ENCODE results near the gene RND2.

RND2 gene

DNA sequence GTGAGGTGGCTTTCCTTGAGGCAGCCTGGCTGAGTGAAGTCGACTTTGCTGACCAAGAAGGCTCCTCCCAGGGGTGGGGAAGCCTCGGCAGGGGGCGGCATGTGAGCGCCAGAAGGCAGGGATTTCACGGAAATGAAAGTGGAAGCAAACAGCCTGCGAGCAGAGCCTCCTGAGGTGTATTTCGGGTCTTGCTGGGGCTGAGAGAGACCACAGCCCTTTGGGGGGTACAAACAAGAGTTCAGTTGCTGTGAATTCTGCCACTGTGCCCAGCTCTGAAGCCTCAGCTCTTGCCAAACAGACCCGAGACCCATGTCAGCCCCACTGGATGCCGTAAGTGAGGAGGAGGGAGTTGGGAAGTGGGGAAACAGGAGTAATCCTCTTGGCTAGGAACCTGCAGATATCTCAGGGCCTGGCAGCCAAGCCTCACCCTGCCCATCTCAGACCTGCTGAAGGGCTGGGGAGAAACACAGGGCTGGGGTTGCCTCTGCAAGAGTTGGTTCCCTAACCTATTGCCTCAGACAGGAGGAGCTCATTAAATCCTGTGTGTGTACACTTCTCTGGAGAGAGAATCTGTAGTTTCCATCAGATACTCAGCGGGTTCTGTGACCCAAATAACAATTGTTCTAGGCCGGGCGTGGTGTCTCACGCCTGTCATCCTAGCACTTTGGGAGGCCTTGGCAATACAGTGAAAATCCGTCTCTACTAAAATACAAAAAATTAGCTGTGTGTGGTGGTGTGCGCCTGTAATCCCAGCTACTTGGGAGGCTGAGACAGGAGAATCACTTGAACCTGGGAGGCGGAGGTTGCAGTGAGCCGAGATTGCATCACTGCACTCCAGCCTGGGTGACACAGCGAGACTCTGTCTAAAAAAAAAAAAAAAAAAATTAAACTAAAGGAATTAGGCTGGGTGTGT is 18.1 kb upstream of the RND2 start, which contains the start of gene IFI35:
TSS of gene IFI35 (plus strand) at position 146 of the 913 bp plus-strand sequence. CDS start at position 310, 164 bp downstream.
- DNase-seq: peak; percentile 86

DNA sequence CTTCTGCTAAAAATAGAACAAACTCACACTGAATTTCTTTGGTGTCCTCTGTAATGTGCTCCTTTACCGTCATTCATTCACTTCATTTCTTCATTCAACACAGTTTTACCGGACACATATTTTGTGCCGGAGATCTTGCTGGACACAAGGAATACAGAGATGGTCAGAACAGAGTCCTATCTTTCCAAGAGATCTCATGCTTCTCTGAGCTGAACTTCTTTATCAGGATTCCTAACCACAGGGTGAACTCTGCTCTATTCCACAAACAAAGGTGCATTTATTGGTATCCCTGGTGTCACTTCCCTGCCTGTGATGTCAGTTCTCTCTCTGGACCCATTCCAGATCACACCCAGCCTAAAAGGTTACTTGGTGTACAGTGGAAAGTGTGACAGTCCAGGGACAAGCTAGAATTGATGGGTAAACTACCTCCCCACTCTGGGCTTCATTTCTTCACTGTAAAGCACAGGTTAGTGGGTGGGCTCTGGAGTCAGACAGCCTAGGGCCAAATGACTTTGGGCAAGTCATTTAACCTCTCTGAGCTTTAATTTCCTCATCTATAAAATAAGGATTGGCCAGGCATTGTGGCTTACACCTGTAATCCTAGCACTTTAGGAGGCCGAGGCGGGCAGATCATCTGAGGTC is 14.2 kb upstream of the RND2 start:
- no peak for DNase-seq

DNA sequence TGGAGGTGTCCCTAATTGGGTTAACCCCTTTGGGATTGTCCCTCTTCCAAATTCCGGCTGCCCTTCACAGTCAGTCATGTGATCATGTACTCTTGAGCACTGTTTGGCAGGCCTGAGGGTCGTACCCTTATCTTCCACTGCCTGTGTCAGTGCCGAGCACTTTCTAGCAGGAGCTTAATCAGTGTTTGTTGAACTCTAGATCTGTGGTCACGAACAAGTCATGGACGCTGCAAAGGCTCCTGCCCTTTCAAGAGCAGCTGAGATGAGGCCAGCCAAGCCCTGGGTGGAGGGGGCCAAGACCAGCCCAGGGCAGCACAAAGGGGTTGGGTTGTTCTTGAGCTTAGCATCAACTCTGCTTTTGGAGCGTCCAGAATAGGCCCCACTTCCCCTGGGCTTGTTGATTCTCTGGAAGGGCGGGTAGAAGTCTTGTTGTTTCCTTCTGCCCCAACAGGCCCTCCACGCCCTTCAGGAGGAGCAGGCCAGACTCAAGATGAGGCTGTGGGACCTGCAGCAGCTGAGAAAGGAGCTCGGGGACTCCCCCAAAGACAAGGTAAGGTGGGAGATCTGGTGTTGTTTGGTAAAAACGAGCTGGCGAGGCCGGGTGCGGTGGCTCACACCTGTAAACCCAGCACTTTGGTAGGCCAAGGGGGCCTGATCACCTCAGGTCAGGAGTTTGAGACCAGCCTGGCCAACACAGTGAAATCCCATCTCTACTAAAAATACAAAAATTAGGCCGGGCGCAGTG is 13.1 kb upstream of the RND2 start:
- no peak for DNase-seq

DNA sequence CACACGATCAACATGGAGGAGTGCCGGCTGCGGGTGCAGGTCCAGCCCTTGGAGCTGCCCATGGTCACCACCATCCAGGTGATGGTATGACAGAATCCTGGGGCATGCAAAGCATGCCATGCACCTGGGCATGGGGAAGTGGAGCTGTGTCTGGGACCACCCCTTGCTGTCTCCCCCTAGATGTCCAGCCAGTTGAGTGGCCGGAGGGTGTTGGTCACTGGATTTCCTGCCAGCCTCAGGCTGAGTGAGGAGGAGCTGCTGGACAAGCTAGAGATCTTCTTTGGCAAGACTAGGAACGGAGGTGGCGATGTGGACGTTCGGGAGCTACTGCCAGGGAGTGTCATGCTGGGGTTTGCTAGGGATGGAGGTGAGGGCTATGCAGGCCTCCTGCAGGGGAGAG is 11.7 kb upstream of the RND2 start:
- no peak for DNase-seq

DNA sequence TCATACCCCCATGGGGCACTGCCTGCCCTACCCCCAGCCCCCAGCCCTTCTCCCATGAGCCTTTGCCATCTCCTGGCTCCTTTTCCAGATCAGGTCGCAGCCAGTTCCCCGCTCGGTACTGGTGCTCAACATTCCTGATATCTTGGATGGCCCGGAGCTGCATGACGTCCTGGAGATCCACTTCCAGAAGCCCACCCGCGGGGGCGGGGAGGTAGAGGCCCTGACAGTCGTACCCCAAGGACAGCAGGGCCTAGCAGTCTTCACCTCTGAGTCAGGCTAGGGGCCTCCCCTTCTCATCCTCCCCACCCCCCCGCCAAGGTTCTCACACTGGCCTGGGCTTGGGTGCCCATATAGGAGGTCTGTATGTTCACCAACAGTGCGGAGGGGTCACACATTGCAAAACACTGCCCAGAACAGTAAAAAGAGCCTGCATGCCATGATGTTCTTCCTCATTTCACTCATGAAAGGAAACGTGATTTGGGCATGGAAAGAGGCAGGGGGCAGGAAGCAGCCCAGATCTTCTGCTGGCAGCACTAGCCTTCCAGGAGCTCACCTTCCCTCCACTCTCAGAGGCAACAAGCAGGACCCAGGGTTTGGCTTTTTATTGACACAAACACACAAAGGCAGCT is 10.9 kb upstream of the RND2 start:
- DNase-seq: no peak

DNA sequence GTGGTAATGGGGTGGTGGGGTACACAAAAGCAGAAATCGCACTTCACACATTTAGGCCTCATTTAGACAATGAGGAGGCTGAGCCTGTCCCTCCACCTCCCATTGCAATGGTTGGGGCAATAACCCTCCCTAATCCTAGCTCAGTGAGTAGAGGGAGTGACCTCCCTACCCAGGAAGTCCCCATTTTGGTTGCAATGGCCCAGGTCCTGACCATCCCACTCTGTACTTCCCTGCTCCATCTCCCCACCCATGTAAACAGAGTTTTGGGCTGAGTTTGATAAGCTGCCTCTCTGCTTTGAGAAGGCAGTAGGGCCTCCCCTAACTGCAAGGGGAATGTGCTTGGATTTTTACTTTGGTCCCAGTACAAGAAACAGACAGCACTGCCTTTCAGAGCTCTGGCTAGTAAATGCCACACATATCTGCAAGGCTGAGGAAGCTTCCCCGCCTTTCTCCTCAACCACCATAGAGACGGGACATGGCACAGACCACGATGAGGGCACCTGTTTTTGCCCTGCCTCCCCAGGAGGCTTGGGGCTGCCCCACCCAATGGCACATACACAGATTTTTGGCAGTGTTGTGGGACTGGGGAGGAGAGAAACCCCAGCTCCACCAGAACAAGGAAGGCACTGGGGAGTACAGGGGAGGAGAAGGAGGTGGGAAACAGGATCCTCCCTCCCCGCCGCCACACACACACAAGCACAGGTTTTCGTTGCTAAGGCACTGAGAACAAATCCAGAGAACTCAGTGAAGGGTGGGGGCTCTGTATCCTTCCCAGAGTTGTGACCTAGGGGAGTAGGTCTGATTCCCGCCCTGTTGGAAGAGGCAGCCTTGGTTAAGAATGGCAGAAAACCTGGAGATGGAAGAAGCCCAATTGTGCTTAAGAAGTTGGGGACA is 10.1 kb upstream of the RND2 start:
- DNase-seq: no peak

DNA sequence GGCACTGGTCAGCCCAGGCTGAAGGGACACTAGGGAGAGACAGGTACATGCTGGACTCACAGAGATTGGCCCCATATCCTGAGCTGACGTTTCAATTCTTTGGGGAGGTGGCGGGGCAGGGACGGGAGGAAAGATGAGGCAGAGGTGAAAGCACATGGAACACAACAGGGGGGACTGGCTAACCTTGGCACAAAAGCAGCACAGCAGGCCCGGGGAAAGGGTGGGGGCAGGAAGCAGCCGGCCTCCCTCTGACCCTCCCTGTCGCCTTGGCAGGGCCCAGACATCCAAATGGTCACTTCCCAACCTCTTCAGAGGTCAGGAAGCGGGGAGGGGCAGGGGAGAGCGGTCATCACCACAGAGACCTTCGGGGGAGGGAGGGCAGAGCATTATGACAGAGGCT is 9.5 kb upstream of the RND2 start:
- DNase-seq: no peak

DNA sequence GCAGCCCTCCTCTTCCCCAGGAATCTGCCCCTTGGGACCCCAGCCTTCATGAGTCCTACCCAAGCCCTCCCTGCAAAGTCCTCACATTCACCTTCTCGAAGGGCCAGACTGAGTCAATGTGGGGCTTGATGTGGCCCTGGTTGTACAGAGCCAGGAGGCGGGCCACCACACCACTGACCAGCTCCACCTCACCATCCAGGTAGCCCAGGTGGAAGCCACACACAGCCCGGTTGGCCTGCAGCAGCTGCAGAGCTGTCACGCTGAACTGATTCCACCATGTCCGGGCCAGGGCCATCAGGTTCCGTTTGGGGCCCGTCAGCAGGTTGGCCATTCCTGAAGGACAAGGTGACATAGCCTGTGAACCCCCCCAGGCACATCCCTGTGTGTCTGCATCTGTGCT is 8.8 kb upstream of the RND2 start:
- DNase-seq: no peak

DNA sequence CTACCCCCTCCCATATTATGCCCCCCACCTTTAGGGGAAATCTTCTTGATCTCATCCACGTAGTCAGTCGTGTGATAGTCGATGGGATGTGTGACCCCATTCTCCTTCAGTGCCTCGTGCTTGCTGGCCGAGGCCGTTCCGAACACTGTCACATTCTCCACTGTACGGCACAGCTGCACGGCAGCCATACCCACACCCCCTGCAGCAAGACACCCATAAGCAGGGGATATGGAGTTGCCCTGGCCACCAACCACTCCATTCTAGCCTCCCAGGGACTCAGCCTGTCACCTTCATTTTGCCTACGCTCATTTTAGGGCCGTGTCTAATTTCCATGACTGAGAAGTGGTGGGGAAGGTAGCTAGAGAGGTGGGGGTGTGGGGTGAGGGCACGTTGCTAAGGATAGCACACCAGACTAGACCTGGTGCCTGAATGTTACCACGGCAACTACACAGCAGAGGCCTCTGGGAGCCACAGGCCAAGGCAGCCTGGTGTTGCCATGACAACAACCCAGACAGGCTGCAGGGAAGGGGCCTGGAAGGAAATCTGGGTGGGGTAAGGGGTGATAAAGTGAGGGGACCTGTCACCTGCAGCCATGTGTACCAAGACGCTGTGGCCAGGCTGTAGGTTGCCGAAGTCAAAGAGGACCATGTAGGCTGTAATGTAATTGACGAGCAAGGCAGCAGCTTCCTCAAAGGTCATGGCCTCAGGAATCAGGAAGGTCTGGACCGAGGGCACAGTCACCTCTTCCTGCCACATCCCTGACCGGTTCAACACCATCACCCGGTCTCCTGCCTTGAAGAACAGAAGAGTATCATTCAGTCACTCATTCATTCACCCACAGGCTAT is 6.8 kb upstream of the RND2 start:
- no peak for DNase-seq

DNA sequence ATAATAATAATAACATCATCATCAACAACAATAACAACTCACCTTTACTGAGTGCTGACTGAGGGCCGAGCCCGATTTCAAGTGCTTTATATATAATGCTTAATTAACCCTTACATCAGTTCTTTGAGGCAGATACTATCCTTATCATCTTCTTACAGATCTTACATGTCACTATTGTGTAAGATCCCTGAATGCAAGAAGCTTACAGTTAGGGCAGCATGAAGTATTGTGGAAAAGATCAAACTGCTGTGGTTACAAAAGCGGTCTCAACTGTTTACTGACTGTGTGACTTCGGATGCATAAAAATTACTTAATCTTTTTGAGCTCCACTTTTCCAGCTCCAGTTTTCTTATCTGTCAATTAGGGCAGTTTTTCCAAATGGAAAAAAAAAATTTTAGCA is 6.1 kb upstream of the RND2 start:
- DNase-seq: no peak

DNA sequence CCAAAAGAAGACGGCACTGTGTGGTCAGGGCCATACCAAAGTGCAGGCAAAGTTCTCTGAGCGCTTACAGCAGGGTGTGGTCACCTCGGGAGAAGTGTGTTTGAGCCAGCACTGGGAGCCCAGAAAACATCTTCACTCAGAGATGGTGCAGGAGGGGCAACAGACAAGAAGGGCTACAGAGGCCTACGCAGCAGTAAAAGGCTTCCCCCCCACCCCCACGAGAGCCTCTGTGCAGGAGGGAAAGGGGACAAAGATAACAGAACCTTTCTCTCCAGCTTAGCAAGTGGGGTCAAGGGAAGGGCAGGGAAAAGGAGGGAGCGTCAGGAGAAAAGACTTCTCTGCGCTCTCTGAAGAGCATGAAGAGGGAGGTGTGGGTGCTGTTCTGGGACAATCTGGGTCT is 5.6 kb upstream of the RND2 start:
- no peak for DNase-seq

DNA sequence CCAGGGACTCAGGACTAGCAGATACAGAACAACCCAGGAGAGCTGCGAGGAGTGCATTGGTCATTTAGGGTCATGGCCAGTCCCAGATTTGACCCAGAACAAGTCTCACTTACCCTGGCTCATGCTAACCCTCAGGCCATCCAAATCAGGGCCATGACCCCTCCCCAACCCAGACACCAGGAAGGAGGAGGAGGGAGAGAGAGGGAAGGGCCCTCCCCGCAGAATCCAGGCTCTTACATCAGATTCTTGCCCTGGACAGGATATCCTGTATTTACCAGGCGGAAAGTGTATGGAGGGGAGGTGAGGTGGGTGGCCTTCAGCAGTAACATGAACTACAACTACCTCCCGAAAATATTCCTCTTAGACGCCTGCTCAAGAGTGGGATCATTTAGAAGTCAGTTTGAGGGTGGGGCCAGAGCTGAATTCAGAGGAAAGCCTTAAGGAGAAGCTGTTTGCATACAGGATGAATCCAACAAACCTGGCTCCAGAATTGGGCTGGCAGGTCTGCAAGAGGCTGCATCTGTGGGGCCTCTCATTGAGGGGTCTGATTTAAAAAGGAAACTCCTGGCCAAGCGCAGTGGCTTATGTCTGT is 4.9 kb upstream of the RND2 start:
- no peak for DNase-seq

DNA sequence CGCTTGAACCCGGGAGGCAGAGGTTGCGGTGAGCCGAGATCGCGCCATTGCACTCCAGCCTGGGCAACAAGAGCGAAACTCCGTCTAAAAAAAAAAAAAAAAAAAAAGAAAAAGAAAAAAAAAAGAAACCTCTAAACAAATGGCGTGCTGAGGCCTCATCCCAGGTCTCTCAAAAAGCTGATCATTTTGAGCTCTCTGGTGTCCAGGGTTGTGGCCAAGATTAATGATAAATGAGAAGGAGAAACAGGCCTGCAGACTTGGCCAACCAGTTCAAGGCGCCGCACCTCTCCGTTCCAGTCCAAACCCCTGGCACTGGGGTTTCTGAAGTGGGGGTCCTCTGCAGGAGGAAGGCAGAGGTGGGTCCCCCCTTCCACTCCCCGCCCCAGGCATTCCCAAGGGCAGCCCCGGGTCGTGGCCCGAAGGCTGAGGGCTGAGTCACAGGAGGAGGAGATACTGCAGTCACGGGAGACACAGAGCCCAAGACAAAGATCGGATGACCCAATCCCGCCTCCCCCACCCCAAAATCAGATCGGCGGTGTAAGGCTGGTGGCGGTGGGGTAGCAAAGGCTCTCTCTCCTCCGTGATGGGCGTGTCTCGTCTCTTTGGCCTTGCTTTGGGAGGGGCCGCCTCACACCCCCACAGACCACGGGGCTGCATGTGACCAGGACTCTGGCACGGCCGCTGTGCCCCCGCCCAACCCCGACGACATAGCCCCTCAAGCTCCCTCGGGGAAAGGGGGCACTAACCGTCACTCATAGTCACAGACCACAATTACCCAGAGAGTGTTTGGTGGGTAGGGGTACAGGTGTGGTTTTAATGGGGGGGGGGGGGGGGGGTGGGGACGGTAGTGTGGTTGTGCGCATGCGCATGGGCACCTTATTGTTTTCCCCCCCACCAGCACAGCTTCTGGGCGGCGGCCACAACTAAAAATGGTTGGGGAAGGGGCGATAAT is 4.0 kb upstream of the RND2 start:
- peak; percentile 67 for DNase-seq

DNA sequence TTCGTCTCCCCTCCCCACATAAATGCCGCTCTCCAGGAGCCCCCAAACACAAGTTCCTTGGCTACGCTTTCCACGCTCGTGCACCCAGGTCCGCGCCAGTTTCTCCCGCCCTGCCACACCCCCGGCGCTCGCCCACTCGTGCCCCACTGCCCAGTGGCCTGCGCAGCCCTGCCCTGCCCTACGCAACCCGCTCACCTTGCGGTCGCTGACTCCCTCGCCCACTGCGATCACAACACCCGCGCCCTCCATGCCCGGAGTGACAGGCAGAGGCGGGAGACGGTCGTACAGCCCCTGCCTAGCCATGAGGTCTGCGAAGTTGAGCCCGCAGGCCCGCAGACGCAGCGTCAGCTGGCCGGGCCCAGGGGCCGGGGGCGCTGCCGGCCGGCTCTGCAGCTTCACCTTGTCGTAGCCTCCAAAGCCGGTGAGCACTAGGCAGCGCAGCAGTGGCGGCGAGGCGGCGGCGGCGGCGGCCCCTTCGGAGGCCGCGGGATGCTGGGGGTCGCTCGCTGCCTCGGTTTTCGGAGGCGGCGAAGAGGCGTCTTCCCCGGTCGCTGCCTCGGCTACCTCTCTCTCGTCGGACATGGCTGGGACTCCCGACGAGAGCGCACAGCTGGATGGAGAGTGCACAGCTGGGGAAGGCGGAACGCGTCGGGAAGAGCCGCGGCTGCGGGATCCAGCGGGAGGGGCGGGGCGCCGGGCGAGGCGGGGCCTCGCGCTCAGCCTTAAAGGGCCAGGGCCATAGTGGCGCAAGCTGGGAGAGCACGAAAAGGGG is 3.1 kb upstream of the RND2 start, which contains the start of gene VAT1:
TSS of gene VAT1 (minus strand) at position 645 of the 772 bp plus-strand sequence. CDS start at position 582, 63 bp downstream.
- peak; percentile 81 for DNase-seq

DNA sequence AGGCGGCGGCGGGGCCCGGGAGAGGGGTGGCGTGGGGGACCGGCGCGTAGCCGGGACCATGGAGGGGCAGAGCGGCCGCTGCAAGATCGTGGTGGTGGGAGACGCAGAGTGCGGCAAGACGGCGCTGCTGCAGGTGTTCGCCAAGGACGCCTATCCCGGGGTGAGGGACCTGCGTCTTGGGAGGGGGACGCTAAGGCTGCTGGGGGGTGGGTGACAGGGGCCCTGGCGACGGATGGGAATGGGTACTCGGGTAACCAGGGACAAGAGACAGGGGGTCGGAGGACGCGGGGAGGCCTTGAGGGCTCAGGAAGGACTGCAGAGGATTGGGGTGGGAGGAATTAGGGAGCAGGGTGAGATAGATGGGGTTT is 243 bp downstream of the RND2 start:
- no peak for DNase-seq

DNA sequence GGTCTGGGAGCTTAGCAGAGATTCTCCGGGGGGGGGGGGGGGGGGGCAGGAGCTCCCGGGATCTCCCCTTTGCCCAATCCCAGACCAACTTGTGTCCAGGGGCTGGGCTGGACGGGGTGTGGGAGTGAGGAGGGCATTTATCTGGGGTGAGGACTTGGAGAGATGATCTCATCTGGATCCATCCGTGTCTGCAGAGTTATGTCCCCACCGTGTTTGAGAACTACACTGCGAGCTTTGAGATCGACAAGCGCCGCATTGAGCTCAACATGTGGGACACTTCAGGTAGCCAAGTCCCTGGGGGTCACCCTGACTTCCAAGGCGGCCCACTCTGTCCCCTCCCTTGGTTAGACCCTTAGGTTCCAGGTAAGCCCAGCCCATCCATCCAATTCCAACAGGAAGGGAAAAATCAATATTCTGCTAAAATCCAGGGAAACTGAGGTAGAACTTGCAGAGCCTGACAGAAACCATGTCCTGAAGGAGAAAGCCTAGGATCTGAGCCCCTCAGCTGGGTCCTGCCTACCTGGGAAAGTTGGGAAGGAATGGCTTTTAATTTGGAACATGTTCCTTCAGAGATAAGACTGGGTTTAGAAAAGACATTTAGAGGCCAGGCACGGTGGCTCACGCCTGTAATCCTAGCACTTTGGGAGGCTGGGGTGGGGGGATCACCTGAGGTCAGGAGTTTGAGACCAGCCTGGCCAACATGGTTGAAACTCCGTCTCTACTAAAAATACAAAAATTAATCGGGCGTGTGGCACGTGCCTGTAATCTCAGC is 921 bp downstream of the RND2 start:
- DNase-seq: no peak

DNA sequence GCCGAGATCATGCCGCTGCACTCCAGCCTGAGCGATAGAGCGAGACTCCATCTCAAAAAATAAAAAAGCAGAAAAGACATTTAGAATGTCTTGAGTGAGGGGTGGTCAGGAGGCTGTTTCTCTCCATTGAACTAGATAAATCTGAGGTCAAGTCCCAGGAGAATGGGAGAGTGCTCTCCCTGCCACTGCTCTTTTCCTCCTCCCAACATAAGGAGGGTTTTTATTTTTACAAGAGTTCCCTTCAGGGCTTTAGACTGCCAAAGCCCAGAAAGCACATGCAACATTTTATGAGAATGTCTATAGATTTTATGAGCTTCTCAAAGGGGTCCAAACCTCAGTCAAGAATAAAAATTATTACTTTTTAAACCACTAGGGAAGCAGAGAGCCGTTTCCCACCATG is 1.6 kb downstream of the RND2 start:
- no peak for DNase-seq
